ENCODE results near the gene CYTH1. TPM values are rescaled to one million over a fixed set of nuclear protein-coding genes. Genes with fewer than 3 reads are reported as not detected.

The CYTH1 gene
- total RNA-seq, 6 experiments from 2014 or later = 7.7 to 15.3 (median 10.9) TPM

DNA sequence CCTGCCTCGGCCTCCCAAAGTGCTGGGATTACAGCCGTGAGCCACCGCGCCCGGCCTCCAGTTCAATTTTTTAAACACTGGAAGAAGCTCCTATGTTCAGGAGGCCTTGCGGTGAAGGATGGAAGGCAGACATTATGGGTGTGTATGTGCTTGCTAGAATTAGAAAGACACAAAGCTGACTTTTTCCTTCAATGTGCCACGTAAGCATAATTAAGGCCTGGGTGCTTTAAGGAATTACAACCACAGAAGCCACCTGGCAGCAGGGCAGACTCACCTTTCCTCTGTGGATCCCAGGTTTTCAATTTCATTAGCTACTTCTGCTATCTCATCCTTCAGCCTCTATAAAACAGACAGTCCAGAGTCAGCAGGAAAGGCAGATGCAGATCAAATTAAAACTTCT, 74.2 kb downstream of the CYTH1 start:
- Mint-ChIP-seq H3K27me3 (ENCODE audit: insufficient read depth) (no peaks in the 10 kb centered on the region), H3K36me3 (ENCODE audit: low read depth) (no peaks in the 10 kb centered on the region), H3K27ac (no peak overlapping the region), H3K9me3 (no peaks in the 10 kb centered on the region), H3K4me1 (ENCODE audit: low read depth) (peaks cover 18% of the 10 kb centered on the region), H3K4me3 (no peak overlapping the region)
- TF ChIP-seq CTCF (IDR thresholded peaks at IDR 0.05) = no peak
- no peak for DNase-seq

DNA sequence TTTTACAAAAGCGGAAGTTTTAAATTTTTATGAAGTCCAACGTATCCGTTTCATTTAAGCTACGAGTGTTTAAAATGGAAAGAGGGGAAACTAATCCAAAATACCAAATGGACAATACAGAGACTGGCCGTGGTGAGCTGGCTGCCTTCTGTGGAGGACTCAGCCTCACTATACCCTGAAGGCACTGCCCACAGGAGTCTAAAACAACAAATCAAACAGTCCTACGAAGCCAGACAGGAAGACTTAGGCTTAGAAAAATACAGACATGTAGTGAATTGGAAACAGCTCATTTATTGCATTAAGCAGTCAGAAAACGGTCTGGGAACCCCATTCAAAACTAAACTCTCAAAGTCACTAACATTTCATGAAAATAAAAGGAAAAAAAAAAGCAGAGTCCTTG, 75.1 kb downstream of the CYTH1 start:
- Mint-ChIP-seq H3K36me3 (ENCODE audit: low read depth) (no peaks in the 10 kb centered on the region), H3K27ac (no peak overlapping the region; the same call in 1 of the 2 replicates), H3K9me3 (no peaks in the 10 kb centered on the region), H3K4me1 (ENCODE audit: low read depth) (peaks cover 18% of the 10 kb centered on the region), H3K4me3 (no peak overlapping the region), H3K27me3 (ENCODE audit: insufficient read depth) (no peaks in the 10 kb centered on the region)
- no peak for DNase-seq
- no peak for TF ChIP-seq CTCF (IDR thresholded peaks at IDR 0.05)

- no peak for TF ChIP-seq CTCF (IDR thresholded peaks at IDR 0.05)
- DNase-seq = no peak
- Mint-ChIP-seq H3K4me1 (ENCODE audit: low read depth) (peaks cover 18% of the 10 kb centered on the region), H3K36me3 (ENCODE audit: low read depth) (no peaks in the 10 kb centered on the region), H3K9me3 (no peaks in the 10 kb centered on the region), H3K4me3 (no peak overlapping the region), H3K27me3 (ENCODE audit: insufficient read depth) (no peaks in the 10 kb centered on the region), H3K27ac (no peak overlapping the region)
Observed at GRCh38 chr17:78706271-78706915, 75.7 kb downstream of the CYTH1 start.

DNA sequence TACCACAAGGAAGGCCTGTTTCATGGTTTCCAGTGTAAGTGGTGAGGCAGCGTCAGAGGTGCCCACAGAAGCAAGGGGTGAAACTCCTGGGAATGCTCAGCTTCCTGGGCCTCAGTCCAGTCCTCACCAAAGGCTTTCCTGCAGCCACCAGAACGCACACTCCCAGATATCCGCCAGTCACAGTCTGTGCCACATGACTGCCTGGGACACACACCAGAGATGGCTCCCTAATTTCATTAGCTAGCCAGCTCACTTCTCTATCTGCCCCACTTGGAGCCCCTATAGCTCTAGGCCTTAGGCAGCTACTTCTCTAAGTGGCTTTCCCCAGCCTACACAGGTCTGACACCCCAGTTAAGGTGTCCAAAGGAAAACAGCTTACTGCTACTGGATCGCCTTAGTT, 77.0 kb downstream of the CYTH1 start:
- Mint-ChIP-seq H3K27ac (no peak overlapping the region), H3K9me3 (no peaks in the 10 kb centered on the region), H3K27me3 (ENCODE audit: insufficient read depth) (no peaks in the 10 kb centered on the region), H3K36me3 (ENCODE audit: low read depth) (no peaks in the 10 kb centered on the region), H3K4me3 (no peak overlapping the region), H3K4me1 (ENCODE audit: low read depth) (peaks cover 18% of the 10 kb centered on the region)
- no peak for DNase-seq
- TF ChIP-seq CTCF (IDR thresholded peaks at IDR 0.05) = no peak

DNA sequence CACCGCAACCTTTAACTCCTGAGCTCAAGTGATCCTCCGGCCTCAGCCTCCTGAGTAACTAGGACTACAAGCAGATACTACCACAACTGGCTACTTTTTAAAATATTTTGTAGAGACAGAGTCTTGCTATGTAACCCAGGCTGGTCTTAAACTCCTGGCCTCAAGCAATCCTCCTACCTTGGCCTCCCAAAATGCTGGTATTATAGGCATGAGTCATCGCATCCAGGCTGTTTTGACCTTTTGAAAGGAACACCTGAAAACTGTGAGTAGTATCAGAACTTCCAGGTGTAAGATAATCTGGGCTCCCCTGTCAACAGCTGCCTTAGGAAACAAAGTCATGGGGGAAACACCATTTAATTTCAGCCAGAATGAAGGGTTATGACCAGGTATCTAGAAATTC, 77.5 kb downstream of the CYTH1 start:
- no peak overlapping the region for H3K4me3 Mint-ChIP-seq
- H3K4me1 Mint-ChIP-seq (ENCODE audit: low read depth) = peaks cover 18% of the 10 kb centered on the region
- H3K27ac Mint-ChIP-seq = no peak overlapping the region
- no peaks in the 10 kb centered on the region for H3K27me3 Mint-ChIP-seq (ENCODE audit: insufficient read depth)
- no peak for DNase-seq
- no peaks in the 10 kb centered on the region for H3K9me3 Mint-ChIP-seq
- H3K36me3 Mint-ChIP-seq (ENCODE audit: low read depth) = no peaks in the 10 kb centered on the region
- TF ChIP-seq CTCF (IDR thresholded peaks at IDR 0.05) = no peak
